Hematopoietic multipotent progenitor cell (in vitro differentiated cells): Measurements from ENCODE around the gene DEFB119. TPM values are rescaled to one million over a fixed set of nuclear protein-coding genes. Genes with fewer than 3 reads are reported as not detected.
"Not testable (repeated sequence)": the region's sequence is repeated elsewhere in the genome, so short reads cannot be mapped to it uniquely, and the experiment has no call there.

Experiments used
- DNase-seq, 3 donors: peaks; one replicate each; pipeline ENCODE4 v3.0.0-alpha.2; 2011 to 2015; ENCODE audit warnings: low read depth in 2 of 3, low spot score in 2 of 3
- total RNA-seq: library from RNA; depleted of rRNA; stranded (reverse); fragments of >200 nt; gene quantifications from one replicate; pipeline ENCODE4 v1.2.3, GENCODE V29; 2012

Gene DEFB119
- not detected for total RNA-seq

- no peak for DNase-seq
These were observed at the start of gene DEFB119 for GRCh38 chr20:31390490-31390889. DEFB119 (minus strand) TSS chr20:31390590; CDS start chr20:31390483, 107 bp downstream.

GRCh38 chr20:31430568-31431115 lies 40.3 kb upstream of the DEFB119 start:
- DNase-seq, result no peak

- DNase-seq, result not testable (repeated sequence)
These were observed 37.2 kb upstream of the DEFB119 start for GRCh38 chr20:31427576-31427975.

GRCh38 chr20:31426891-31427551 lies 36.6 kb upstream of the DEFB119 start:
- DNase-seq, result not testable (repeated sequence)

GRCh38 chr20:31425797-31426196 lies 35.4 kb upstream of the DEFB119 start:
- no peak for DNase-seq

GRCh38 chr20:31418307-31418706 lies 27.9 kb upstream of the DEFB119 start:
- DNase-seq, result no peak

GRCh38 chr20:31415653-31416052 lies 25.3 kb upstream of the DEFB119 start:
- no peak for DNase-seq

- DNase-seq, result no peak
These were observed 24.0 kb upstream of the DEFB119 start for GRCh38 chr20:31414381-31414780.

- no peak for DNase-seq
These were observed 19.6 kb upstream of the DEFB119 start for GRCh38 chr20:31410011-31410410.

- DNase-seq, result no peak
These were observed 15.7 kb upstream of the DEFB119 start, which contains the start of gene DEFB121 for GRCh38 chr20:31406115-31406514. DEFB121 (minus strand) TSS chr20:31406215; CDS start chr20:31406152, 63 bp downstream.

GRCh38 chr20:31403886-31404285 lies 13.5 kb upstream of the DEFB119 start:
- DNase-seq, result no peak

- DNase-seq, result no peak
These were observed 4.5 kb upstream of the DEFB119 start for GRCh38 chr20:31394900-31395299.

- no peak for DNase-seq
These were observed 2.4 kb upstream of the DEFB119 start for GRCh38 chr20:31392836-31393235.

GRCh38 chr20:31374346-31374745 lies 16.0 kb downstream of the DEFB119 start:
- no peak for DNase-seq

GRCh38 chr20:31368301-31368700 lies 22.1 kb downstream of the DEFB119 start, which contains the start of gene DEFB118:
DEFB118 (plus strand) TSS chr20:31368601; CDS start chr20:31368651, 50 bp downstream.
- DNase-seq, result no peak

GRCh38 chr20:31364272-31364671 lies 26.1 kb downstream of the DEFB119 start:
- DNase-seq, result not testable (repeated sequence)

GRCh38 chr20:31363295-31363694 lies 27.1 kb downstream of the DEFB119 start:
- DNase-seq, result no peak

- no peak for DNase-seq
These were observed 34.4 kb downstream of the DEFB119 start for GRCh38 chr20:31355981-31356380.

GRCh38 chr20:31341470-31341869 lies 48.9 kb downstream of the DEFB119 start:
- no peak for DNase-seq

- no peak for DNase-seq
These were observed 59.5 kb downstream of the DEFB119 start for GRCh38 chr20:31330893-31331292.
